HUDEP-2 (cell line): ENCODE results near the gene ZEB2.
A peak's percentile ranks its signal among the peaks of the same experiment; 100 is the strongest.

Source experiments
- DNase-seq, 76 experiments: peaks; one replicate each; lab custom pipeline; 2025; ENCODE audit not compliant: unreplicated experiment in 76 of 76; lab: John Stamatoyannopoulos, UW

ZEB2 gene

DNA sequence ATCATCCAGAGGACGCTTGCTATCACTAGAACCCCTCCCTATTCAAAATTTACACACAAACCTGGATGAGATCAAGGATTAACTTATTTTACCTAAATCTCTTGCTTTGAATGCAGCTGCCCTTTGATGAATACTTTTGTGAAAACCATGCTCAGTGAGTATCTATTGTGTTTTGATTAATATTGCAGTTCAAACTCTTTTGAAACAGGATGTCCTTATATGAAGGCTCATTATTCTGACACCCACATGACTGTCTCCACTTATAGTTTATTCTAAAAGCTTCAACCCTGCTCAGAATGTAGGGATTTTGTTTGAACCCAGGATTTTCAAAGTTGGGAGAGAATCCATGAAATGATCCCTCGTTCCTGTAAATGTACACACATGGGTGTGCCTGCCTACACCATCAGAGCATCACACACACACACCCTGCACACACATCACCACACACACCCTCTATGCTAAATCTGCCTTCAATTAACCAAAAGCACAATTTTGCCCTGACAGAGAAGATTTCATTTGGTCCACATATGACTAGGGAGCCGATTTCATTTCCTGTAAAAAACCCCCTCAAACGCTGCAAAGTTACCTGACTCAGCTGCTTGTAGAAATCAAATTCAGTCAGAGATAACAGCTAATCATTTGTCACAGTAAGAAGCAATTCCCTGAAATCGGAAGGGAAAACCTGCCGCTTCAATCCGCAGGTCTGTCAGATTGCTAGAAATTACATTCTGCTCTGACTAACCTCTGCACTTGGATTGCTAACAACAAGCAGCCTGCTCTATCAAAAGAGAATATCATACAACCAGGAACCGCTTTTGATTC, 65.2 kb downstream of the ZEB2 start:
- no peak for DNase-seq

DNA sequence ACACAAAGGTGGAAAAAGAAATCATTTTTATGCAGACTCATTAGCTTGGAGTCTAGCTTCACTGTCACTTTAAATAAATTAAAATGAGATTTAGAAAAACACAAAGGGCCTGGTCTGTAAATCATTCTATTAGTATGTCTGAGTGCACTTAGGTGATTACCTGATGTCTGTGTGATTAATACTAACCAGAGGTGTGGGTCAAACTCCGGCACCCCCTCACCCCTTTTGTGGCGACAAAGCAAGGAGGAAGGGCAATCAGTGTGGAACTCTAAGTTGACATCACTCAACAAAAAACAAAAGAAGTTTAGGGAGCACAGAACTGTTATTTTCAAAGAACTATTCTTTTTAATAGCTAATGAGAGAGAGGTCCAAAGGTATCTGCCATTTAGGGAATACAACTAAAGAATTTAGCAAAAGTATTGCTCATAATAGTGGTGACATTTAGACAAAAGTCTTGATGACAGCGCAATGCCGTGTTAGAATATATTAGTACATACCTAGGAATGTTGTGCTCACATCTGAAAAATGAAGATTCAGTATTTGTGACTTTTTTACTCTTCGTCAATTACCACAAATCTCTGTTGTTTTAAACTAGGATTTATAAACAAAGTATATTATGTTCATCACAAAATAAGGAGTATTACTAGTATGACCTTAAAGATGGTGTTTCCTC, 66.3 kb downstream of the ZEB2 start:
- DNase-seq = no peak

DNA sequence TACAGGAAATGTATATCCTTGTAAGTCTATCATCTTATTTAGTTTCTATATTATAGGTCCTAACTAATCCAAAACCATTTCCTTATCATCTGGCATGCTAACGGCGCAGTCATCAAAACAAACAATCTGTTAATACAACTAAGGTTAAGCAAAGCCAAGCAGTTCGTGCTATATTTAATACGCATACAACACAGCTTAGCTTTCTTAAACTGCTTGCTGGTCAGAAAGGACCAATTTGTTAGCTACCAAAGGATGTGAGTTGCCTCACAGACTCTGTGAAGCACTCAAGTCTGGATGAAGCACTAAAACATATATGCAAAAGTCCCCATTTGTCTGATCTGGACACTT, 67.0 kb downstream of the ZEB2 start:
- DNase-seq = no peak

DNA sequence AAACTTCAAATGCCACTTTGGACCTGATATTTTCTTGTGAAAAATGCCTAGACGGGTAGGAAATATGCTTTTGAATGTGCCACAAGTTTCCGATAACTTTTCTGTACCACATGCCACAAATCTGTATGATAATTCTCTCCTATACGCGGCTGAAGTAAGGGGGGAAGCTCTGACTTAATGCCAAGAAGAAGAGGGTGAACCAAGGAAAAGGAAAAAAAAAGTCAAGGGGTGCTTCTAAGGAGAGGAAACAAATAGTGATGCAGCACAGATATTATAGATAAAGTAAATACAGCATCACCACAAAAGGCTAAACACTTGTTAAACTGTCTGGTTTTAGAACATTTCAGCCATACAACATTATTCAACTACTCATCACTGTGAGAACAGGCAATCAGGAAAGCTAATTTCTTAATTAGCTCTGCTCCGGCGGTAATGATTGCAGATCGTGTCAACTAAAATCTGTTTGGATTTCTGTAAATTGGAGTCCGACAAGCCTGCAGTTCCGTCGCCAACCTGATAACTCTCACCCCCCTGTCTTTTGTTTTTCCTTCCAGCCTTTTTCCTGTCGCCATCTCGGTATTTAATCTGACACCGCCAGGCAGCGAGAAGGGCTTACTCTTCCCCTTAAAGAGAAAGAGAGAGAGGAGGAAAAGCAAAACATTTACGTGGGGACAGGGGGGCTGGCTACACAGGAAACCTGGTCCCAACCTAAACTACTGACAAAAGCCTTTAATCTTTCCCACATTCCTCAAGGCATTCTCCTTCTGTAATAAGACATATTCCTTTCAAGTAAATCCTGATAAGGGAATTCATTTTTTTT, 67.5 kb downstream of the ZEB2 start:
- DNase-seq = no peak

DNA sequence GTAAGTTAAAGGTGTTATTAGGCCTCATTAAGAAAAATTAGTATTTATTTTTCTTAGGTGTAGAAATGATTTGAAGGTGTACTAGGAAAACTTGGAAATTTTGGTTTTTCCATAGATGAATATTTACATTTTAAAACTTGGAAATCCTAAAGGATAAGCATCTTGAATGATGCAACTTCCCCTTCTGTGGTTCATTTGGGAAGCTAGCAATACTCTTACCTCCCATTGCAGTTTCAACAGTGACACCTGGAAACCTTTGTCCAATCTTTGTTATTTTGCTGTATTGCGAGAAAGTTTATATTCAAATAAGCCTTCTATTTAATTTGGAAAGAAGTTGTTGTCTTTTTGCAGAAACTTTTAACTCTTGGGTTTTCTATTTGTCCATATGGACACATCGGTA, 68.5 kb downstream of the ZEB2 start:
- DNase-seq = no peak

DNA sequence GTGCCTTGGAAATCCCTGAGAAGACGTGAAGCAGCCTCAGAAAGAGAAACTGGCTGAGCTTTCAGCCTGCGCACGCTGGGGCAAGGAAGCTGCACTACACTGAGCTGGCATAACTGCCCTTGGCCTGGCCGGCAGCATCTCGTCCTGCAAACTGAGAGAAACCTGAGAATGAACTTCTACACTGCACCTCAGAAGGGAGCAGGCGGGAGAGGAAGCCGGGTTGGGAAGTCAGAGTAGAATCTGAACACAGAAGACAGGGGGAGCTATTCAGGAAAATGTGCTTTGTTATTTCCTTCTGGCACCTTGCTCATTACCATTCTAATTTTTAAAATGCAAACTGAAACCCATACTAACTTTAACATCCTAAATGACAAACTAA, 70.9 kb downstream of the ZEB2 start:
- DNase-seq = no peak

DNA sequence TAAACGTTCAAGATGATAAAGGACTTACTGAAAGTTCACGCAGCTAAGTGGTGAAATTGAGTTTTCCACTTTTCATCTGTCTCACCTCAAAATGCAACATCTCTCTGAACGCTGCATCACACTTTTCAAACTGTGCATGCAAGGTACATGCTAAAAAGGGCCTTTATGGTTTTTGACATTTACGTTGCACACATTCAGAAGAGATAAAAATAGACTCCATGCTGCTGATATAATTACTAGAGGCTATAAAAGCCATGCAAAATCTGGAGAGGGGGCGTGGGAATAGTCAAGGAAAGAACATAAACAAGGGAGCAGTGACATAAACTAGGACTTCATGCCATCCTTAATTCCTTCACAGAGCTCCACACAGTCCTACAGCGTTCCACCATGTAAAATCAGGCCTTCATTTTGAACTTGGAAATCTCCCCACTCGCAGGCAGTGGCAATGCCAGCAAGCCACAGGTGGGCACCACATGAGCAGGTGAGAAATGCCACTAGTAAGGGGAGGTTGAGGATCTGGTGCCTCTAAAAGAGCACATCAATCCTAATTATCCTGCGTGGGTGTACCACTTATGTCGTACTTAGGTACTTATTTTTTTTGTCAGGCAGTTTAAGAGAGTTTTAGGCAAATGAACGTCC, 71.4 kb downstream of the ZEB2 start:
- no peak for DNase-seq

DNA sequence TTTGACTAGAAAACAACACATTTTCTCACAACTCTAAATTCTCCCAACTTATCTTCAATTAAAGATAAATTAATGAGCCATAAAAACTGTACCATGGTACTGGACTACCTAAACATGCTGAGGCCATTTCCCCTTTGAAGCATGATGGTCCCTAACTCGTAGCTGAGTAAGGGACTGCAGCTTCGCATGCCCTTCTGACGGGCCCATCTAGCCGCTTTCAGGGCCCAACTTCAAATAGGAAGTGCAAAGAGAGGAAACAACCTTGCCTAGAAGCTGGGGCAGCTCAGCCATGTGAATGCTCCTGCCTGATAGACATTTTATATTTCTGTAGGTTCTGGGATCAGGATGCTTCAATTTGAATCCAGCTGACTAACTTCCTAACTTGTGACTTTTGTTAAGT, 72.4 kb downstream of the ZEB2 start:
- no peak for DNase-seq

DNA sequence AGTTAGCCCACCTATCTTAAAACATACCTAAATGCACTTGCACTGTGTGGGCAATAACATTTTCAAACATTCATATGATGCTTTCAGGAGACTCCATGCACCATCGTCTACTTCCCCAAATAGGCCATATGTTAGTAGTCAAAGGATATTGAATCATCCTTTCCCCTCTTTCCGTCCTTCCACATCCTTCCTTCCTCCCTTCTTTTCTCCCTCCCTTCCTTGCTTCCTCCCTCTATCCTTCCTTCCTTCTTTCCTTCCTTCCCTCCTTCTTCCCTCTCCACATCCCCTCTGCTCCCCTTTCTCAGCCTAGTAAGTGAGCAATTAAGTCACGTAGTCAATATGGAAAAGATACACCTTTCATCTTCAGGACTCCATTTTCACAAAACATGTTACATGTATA, 73.8 kb downstream of the ZEB2 start:
- DNase-seq = no peak

DNA sequence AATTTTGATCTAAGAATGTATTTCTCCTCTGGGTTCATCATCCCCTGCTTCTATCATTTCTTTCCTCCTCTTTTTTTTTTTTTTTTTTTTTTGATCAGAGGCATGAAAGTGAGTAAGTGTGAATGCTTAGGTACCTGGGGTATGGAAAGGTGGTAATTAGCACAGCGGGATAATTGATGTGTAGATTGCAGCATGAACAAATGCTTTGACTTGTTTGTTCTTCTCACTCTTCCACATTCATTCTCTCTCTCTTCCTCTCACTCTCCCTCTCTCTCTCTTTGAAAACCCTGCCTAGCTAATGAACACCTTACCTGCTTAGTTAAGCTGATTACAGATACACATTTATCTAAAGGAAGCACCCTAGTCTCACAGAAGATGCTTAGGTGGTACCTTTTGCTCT, 74.7 kb downstream of the ZEB2 start:
- no peak for DNase-seq

DNA sequence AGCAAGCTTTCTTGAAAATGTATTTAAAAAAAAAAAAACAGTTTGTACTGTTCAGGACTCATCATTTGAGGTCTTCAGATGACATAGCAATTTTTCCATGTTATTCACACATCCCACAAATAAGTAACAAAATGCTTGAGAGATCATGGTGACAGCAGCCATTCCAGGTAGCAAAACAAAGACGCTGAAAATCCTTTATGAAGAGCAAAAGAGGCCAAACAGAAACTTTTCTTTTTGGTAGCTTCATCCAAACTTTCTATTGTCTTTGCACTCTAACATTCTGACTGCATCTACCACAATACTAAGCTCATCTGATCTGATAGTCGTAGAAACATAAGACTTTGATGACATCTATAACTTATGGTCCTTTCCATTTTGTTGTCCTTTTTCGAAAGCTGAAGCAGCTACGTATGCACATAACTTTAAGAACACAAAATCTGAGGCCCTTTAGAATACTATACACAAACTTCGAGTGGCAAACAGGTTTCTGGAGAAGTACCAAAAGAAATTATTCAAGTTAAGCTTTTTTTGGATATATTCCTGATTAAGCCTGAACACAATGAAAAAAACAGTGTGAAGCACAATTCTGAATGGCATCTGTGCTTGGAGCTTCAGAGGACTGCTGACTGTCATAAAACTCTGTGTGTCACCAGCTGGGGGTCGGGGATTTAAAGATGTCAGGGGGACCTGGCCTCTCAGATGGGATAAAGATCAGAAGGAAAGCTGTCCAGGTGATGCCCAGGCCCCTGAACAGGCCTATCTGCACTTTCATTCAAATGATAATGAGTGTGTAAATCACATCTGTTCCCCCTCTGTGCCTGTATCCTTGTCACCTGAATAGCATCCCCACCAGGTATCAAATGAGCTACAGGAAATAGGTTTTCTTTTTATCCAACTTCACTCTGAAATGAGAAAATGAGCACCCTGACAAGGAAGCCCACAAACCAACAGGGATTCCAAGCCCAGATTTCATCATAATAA, 75.8 kb downstream of the ZEB2 start:
- no peak for DNase-seq

DNA sequence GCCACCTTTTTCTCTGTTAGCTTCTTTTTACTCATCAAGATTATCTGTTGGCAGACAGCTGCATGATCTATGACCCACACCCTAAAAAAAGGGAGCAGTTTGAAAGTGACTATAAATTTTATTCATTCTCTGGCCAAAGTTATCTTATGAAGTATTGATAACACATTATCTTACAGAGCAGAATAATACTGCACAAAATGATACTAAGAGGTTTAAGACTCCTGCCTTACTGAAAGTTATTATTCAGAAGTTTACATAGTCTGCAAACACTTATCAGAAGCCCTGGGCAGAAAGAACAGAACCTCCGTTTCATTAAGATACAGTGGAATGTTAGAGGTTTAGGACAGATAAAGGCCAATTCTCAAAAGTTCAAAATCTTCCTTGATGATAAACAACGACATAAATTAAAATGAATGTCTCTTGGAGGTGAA, 78.2 kb downstream of the ZEB2 start:
- peak in 42 of 76 experiments; percentile 3 to 95 (median 74) for DNase-seq

DNA sequence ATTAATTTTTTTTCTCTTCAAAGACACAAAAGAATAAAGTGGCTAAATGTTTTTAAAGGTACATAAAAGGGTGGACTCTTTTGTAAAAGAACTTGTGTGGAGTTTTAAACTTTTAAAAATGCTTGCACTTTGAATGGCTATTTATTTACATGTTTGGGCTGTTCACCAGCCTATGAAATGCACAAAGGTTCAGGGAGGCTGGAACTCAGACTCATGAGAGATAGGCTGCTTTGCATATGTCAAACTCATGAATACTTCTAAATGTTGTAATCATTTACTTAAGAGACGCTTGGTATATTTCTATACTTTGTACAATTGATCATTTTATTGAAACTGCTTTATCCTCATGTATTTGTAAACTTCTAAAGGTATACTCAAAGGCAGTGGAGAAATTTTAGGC, 79.9 kb downstream of the ZEB2 start:
- DNase-seq = no peak

DNA sequence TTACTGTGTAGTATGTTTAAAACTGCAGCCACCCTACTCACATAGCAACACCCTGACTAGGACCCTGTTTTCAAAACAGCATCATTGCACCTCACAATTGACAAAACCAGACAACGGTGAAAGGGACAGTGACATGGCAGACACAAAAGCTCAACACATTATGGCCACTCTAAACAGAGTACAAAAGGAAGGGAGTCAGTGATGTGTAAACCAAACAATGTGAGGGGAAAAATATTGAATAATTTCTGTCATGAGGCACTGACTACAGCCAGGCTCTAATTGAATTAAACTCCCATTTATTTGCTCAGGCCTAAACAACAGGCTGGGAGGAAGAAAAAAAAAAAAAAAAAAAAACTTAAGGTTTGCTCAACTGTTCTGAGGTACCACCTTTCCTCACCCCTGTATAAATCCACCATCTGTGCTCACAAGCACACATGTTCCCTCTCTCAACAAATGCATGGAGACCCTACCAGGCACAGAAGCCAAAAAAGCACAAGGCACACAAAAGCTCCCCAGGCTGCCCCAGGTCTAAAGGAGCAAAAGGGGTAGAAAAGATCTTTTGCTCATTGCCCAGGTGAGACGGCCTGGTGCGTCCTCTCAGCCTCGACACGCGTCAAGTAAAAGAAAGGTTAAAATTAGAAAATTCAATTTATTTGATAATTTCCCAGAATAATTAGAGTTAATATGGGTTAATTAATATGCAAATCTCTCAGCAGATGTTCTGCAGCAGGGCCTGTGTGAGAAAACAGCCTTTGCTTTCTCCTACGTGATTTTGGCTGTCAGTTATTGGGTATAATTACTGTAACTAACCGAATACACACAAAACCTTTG, 80.9 kb downstream of the ZEB2 start:
- no peak for DNase-seq

DNA sequence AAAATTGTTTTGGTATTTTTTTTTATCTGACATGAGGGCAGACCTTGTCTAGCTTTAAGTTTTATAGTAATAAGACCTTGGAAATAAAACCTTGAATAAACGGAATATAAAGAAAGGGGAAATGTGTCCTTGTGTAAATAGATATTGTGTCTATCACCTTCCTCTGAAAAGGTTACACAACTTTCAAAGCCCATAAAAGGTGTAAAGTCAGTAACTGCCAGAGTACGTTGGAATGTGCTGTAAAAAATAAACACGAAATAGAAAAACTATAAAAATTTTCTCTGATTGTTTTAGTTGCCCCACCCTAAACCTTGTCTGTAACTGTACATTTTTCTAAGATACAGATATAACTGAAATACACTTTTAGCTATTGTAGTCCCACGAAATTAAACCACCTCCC, 82.3 kb downstream of the ZEB2 start:
- DNase-seq = no peak

DNA sequence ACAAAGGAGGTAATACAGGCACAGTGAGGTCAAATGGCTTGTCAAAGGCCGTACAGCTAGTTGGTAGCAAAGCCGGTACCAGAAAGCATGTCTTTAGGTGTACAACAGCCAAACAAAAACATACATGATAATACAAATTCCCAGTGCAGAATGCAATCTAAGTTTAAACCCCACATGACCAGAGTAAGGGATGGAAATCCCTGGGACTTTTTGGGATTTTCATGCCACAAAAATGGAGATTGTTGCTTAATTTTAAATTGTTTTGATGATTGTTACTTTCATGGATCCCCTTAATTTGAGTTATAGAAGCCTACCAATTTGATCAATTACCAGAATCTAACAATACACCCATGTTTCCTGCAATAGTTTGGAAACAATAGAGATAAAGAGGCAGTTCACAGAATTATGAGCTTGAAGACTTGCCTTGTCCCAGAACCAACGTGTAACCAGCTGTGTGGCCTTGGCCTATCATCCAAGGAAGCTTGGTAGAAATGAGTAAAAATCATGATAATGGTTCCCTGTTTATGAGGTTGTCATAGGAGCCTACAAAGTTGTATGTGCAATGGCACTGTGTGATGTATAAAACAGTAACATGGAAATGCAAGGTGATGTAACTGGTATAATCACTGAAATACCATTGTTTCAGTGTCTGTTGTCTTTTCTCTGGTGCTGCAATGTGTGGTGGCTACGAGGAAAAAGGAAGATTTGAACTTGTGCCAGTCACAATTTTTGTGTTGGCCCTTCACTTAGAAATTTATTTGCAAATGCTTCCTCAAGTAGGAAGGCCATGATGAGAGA, 85.3 kb downstream of the ZEB2 start:
- no peak for DNase-seq

DNA sequence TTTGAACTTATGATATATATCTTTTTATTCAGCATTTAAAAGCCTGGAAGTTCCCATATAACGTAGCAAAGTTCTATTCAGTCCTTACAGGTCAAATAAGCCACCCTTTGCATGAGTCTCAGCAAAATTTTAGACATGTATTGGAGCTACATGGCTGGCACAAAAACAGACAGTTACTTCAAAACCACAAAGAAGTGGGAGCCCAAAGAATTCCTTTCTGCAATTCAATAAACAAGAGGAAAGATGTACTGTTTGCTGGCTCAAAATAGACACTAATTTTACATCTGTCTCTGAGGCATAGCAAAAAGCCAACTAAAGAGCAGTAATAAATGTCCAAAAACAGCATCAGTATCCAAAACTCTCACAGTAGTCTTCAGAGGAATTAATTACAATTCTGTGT, 87.0 kb downstream of the ZEB2 start:
- no peak for DNase-seq

DNA sequence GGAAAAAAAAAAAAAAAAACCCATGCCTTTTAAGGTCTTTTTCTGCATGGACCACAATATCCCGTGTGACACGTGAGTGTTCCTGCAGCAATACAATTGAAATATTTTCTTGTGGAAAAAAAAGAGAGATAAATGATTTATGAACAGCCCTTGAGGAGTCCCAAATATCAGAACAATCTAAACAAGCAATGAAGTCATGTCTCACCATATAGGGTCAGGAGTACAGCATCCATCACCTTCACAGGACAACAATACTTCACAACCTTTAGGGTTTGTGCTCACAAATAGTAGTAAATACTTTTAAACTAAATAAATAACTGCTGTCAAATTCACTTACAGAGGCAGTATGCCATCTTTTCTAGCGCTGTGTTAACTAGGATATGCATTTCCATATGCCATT, 87.9 kb downstream of the ZEB2 start:
- no peak for DNase-seq
